SK-MEL-5 (cell line): ENCODE data around the gene ERC2. TPM values are rescaled to one million over a fixed set of nuclear protein-coding genes. Genes with fewer than 3 reads are reported as not detected.
"Not testable (repeated sequence)": the region's sequence is repeated elsewhere in the genome, so short reads cannot be mapped to it uniquely, and the experiment has no call there.

Source experiments
- DNase-seq: peaks from one replicate; pipeline ENCODE4 v3.0.0-alpha.2; 2016; ENCODE audit warnings: low read depth, low spot score
- in situ Hi-C: cut with HindIII; loops from 2 replicates; pipeline ENCODE4 v1.10.0; 2016; ENCODE audit warnings: low sequenced_read_pairs, high pct_unique_total_duplicates, low pct_unique_long_range_greater_than_20kb
- polyA plus RNA-seq, 2 experiments: library from polyadenylated mRNA; depleted of rRNA; stranded (reverse); fragments of >200 nt; gene quantifications; 2 replicates each; pipeline ENCODE4 v1.2.3, GENCODE V29; 2015
- total RNA-seq: library from RNA; depleted of rRNA; stranded (reverse); fragments of >200 nt; shearing (Covaris generic); gene quantifications from 2 replicates; pipeline ENCODE4 v1.2.3, GENCODE V29; 2014; rRNA removed

Gene ERC2
- 0.50 and 0.96 TPM in 2 replicates for total RNA-seq
- polyA plus RNA-seq (2015; cell fraction: cytosol; rRNA removed), result 1.0 and 2.0 TPM in 2 replicates
- polyA plus RNA-seq (2015; cell fraction: nucleus; rRNA removed), result 0.45 and 0.72 TPM in 2 replicates

DNA sequence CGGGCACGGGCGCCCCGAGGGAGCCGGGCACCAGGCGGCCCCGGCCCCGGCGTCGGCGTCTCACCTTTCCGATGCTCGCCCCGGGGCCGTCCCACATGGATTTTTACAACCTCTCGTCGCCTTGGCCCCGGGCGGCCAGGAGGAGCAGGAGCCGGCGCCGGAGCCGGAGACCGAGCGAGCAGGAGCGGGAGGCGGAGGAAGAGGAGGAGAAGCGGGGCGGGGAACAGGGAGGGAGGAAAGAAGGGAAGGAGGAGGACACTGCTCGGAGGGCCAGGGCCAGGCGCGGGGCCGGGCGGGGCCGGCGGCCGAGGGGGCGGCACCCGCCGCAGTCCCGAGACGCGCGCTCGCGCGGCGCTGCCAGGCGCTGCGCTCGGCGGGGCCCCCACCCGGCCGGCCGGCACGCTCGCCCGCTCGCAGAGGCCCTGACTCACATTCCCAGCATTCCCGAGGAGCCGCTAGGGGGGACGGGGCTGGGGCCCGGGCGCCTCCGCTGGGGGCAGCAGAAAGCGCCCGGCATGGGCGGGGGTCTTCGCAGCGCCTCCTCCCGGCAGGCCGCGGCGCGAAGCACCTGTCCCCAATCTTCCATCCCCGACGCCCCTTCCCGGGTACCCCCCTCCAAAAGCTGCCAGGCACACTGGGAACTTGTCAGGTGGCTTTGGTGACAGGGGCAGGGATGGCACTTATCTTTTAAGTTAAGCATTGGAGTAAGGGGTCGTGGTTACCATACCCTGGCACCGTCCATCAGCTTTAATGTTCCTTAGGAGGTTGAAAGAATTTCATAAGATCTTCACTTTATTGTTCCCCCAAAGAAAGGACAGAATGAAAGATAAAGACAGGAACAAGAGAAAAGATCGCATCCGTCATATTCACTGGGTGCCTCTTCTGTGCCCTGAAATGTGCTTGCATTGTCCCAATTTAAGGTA lies at the start of gene ERC2:
ERC2 (minus strand) TSS at position 284 of the 923 bp plus-strand sequence.
- in situ Hi-C loops, result no loop called here
- DNase-seq, result peak; percentile 19

- in situ Hi-C loops, result no loop called here
- no peak for DNase-seq
Observed at GRCh38 chr3:56502738-56503137, 34.5 kb upstream of the ERC2 start.

DNA sequence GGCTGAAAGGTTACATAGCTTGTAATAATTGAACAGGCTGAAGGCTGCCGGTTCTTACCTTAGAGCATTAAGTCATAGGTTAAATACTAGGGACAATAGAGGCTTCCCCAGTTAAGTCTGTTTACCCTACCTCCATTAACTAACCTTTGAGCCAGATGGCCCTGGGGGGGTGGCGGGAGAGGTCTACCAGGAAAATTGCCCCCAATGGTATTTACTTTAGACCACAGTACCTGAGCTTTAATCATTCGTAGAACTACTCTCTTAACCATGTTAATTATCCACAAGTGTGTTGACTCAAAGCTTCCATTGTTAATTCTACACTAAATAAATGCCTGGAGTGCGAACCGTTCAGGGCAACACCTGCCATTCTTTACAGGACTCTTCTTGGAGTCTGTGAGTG lies 28.1 kb upstream of the ERC2 start:
- DNase-seq, in situ Hi-C loops: not testable (repeated sequence)

DNA sequence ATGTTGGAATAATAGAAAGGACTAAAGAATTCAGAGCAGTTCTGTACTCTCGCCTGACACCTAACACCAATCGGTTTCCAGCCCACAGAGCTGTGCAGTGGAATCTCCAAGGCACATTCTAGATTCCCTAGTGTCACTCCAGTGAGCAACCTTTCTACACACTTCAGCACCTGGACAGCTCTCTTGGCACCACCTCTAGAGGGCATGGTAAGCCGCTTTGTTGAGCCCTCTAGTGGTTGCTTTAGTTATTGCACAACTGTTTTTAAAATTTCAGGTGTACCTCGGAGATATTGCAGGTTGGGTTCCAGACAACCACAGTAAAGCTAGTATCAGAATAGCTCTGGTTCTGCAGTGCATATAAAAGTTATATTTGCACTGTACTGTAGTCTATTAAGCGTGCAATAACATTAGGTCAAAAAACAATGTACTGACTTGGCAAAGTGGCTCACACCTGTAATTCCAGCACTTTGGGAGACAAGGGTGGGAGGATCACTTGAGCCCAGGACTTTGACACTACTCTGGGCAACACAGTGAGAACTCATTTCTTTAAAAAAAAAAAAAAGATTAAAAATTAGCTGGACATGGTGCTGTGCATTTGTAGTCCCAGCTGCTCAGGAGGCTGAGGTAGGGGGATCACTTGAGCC lies 26.5 kb upstream of the ERC2 start:
- in situ Hi-C loops, result no loop called here
- peak; percentile 89 for DNase-seq

DNA sequence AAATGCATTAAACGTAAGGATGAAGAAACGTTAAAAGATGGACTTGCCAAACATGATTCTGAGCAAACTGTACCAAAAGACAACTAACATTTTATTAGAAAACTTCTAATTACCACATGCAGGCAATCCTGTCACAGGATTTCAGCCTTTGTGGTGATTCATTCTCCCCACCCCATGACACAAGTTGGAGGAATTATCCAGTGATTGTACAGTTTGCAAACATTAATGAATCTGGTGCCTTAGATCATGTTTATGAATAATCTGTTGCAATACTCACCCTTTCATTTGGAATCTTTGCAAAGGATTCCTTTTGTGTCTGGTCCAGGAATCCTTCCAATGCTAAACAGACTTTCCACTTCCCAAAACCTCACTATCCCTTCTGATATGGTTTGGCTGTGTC lies 23.3 kb upstream of the ERC2 start:
- DNase-seq, result no peak
- in situ Hi-C loops, result no loop called here

- no peak for DNase-seq
- in situ Hi-C loops, result no loop called here
Observed at GRCh38 chr3:56488812-56489600, 20.7 kb upstream of the ERC2 start.

- no peak for DNase-seq
- in situ Hi-C loops, result no loop called here
Observed at GRCh38 chr3:56484525-56485032, 16.3 kb upstream of the ERC2 start.

DNA sequence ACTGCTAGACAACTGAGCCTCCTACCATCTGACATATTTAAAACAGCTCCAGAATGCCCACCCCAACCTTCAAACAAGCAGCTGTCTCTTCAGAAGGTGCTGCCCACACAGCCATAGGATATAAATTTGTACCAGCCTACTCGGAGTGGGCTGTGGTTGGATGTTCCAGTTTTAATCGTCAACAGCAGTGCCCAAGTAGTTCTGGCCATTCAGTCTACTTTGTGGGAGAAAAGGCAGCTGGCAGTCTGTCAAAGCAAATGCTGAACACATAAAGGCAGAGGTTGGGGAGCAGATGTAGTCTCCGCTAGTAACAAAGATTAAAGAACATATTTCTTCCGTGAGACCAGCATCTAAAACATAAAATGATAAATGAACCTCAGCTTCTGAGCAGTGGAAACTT lies 15.9 kb upstream of the ERC2 start:
- no peak for DNase-seq
- in situ Hi-C loops, result no loop called here

DNA sequence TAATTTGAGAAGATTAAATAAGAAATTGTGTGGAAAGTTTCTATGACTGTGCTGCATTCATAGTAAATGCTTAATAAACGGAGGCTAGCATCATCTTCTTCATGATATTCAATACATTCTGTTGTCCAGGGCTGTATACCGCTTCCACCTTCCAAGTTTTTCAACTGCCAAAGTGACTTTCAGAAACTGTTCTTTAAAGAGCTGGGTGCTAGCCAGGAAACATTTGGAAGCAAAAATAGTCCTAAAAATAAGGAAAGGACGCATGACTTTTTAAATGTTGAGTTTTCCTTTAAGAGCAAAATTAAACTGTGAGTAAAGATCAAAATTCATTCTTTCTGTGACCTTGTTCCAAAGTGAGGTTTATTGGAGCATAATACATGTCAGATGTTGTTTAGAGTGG lies 9.4 kb upstream of the ERC2 start:
- no peak for DNase-seq
- in situ Hi-C loops, result no loop called here

DNA sequence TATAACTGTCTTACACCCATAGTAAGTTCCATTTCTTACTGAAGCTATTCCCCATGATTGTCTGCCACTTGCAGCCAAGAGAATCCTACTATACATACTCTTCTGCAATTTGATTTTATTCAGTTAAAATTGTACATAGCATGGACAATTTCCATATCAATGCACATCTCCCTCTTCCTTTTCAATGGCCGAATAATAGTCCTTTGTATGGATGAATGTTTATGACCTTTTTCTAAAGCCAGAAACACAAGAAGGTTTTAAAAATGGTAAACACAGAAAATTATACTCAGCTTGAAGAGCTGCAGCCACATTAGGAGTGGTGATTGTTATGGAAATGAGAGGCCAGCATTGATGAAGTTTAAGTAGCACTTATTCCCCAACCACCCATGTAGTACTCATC lies 8.5 kb upstream of the ERC2 start:
- DNase-seq, result no peak
- in situ Hi-C loops, result no loop called here

- DNase-seq, result no peak
- in situ Hi-C loops, result no loop called here
Observed at GRCh38 chr3:56471771-56472170, 3.5 kb upstream of the ERC2 start.

- no peak for DNase-seq
- in situ Hi-C loops, result no loop called here
Observed at GRCh38 chr3:56469141-56469540, 874 bp upstream of the ERC2 start.

DNA sequence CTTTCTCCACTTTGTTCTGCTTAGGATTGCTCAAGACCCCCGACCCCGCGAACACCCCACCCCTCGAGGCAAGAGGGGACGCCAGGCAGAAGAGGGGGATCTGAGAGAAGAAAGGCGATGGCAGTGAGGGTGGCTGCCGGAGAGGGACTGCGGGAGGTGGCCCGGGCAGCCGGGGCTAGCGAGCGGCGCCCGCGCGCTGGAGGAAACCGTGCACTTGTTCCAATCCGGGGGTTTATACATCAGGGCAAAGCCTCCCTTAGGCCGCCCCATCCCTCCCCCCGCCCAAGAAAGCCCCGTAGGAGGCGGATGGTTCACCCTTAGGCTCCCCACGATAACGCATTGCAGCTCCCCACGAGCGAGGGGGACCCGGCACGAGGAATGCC lies 475 bp downstream of the ERC2 start:
- in situ Hi-C loops, result no loop called here
- no peak for DNase-seq

GRCh38 chr3:56467108-56467507 lies 1.2 kb downstream of the ERC2 start:
- peak; percentile 73 for DNase-seq
- in situ Hi-C loops, result no loop called here

- in situ Hi-C loops, result no loop called here
- no peak for DNase-seq
Observed at GRCh38 chr3:56459719-56460118, 8.5 kb downstream of the ERC2 start.

- DNase-seq, result no peak
- in situ Hi-C loops, result no loop called here
Observed at GRCh38 chr3:56459104-56459496, 9.2 kb downstream of the ERC2 start.

DNA sequence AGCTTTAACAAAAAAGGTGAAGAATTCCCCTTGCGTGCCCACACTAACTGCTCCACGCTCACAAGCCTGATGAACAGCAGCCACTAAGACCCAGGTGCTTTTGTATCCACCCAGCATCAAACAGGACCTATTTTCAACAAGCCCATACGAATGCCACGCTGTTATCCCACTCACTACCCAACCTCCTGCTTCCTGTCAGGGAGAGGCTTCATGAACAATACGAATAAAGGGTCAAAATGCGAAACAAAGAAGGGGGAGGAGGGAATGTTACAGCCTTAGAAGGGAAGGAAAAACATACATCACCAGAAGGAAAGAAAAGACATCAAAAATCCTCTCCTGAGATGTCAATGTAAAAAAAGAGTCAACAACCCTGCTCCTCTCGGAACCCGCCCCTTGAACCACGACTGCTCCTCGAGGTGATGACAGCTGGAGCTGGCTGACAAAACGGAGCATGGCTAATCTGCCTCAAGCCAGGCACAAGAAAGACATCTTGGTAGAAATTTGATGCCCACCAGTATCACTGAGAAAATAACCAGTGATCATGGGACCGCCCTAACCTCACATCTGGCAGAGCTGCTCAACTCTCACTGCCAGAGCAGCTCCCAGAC lies 9.7 kb downstream of the ERC2 start:
- in situ Hi-C loops, result no loop called here
- no peak for DNase-seq

- in situ Hi-C loops, result no loop called here
- DNase-seq, result no peak
Observed at GRCh38 chr3:56456117-56456516, 12.2 kb downstream of the ERC2 start.
